ENCODE measurements around the gene ARL10.

ARL10 gene

DNA sequence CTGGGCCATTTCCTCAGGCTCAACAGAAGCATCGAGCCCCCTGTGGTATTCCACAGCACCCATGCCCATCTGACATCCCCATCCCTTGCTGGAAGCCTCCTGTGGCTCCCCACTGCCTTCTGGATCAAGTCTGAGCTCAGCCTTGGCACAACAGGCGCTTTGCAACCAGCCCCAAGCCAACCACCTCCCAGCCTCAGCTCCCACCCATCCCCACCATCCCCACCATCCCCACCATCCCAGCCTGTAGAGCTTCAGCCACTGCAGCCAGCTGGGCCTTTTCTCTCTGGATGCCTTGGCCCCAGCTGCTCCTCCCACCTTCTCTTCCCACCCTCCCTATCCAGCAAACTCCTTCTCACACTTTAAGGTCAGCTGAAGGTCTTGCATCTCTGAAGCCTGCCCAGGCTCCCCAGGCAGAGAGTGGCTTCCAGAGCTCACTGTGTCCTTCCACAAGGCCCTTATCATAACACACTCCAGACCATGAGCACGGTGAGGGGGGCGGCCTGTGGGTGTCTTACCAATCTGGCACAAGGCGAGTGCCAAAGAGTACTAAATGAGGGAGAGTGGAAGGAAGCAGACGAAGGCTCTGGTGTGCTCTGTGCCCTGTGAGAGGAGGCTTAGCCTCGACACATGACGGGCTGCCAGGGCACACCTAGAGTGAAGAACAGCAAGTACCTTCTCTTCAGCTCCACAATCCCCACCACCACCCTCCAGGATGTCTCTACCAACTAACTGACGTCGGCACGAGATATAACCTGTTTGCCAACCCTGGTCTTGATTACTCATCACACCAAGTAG lies 29.8 kb downstream of the ARL10 start:
- POLR2A ChIA-PET = interaction anchor here (0.6 to 1.0 kb wide), 3 partner anchors 10 to 626 kb away, joined by 3 to 6 read pairs (median 4); no protein-coding TSS in a partner anchor
- CTCF ChIA-PET = interaction anchor here (1.4 kb wide), 1 partner anchor 53 kb away, joined by 5 read pairs; no protein-coding TSS in a partner anchor
- no peak for TF ChIP-seq MYNN (tag by site-specific recombination; IDR thresholded peaks at IDR 0.05; ENCODE audit: borderline replicate concordance)
- TF ChIP-seq ZBTB17 (tag by site-specific recombination; IDR thresholded peaks at IDR 0.05) = peak; percentile 33; the same call in 1 of the 2 replicates
- TF ChIP-seq, protein P1, sequence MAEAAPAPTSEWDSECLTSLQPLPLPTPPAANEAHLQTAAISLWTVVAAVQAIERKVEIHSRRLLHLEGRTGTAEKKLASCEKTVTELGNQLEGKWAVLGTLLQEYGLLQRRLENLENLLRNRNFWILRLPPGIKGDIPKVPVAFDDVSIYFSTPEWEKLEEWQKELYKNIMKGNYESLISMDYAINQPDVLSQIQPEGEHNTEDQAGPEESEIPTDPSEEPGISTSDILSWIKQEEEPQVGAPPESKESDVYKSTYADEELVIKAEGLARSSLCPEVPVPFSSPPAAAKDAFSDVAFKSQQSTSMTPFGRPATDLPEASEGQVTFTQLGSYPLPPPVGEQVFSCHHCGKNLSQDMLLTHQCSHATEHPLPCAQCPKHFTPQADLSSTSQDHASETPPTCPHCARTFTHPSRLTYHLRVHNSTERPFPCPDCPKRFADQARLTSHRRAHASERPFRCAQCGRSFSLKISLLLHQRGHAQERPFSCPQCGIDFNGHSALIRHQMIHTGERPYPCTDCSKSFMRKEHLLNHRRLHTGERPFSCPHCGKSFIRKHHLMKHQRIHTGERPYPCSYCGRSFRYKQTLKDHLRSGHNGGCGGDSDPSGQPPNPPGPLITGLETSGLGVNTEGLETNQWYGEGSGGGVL (tag by site-specific recombination; IDR thresholded peaks at IDR 0.05) = no peak
- peak; percentile 55 for TF ChIP-seq EGR2 (tag by site-specific recombination; IDR thresholded peaks at IDR 0.05; ENCODE audit: low read depth)
- TF ChIP-seq ZNF837 (tag by site-specific recombination; IDR thresholded peaks at IDR 0.05) = no peak
- Histone ChIP-seq H3K9me3 (ENCODE audit: control insufficient read depth, insufficient read depth, low read depth, low read length) (no peaks in the 10 kb centered on the region), H3K4me3 (ENCODE audit: low read depth, low read length) (no peak overlapping the region), H3K4me1 (ENCODE audit: control insufficient read depth, insufficient read depth, low read length) (0 out of 2 replicates have a peak, but pooled peaks cover 3% of the 10 kb centered on the region), H3K36me3 (ENCODE audit: control insufficient read depth in 2 of 2, insufficient read depth in 1 of 2, low read length in 2 of 2) (peaks cover 0 to 52% of the 10 kb centered on the region in 2 experiments; a peak in 2 of 3 replicates), H3K27ac (ENCODE audit: extremely low read depth, low read depth, low read length) (no peak overlapping the region)

- Histone ChIP-seq H3K36me3 (ENCODE audit: control insufficient read depth in 2 of 2, insufficient read depth in 1 of 2, low read length in 2 of 2) (peaks cover 0 to 40% of the 10 kb centered on the region in 2 experiments; a peak in 2 of 3 replicates), H3K27ac (ENCODE audit: extremely low read depth, low read depth, low read length) (no peak overlapping the region), H3K4me1 (ENCODE audit: control insufficient read depth, insufficient read depth, low read length) (0 out of 2 replicates have a peak, but pooled peaks cover 3% of the 10 kb centered on the region), H3K9me3 (ENCODE audit: control insufficient read depth, insufficient read depth, low read depth, low read length) (no peaks in the 10 kb centered on the region), H3K4me3 (ENCODE audit: low read depth, low read length) (no peak overlapping the region)
- CTCF ChIA-PET = no interaction called here
- POLR2A ChIA-PET = no interaction called here
- TF ChIP-seq, protein P2, sequence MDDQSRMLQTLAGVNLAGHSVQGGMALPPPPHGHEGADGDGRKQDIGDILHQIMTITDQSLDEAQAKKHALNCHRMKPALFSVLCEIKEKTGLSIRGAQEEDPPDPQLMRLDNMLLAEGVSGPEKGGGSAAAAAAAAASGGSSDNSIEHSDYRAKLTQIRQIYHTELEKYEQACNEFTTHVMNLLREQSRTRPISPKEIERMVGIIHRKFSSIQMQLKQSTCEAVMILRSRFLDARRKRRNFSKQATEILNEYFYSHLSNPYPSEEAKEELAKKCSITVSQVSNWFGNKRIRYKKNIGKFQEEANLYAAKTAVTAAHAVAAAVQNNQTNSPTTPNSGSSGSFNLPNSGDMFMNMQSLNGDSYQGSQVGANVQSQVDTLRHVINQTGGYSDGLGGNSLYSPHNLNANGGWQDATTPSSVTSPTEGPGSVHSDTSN (CRISPR knock-in tag; IDR thresholded peaks at IDR 0.05) = no peak
- TF ChIP-seq ZBTB49 (tag by site-specific recombination; IDR thresholded peaks at IDR 0.05; ENCODE audit: low read depth) (no peak), ZNF292 (tag by site-specific recombination; IDR thresholded peaks at IDR 0.05; ENCODE audit: borderline replicate concordance, low read depth) (no peak), ZNF561 (tag by site-specific recombination; IDR thresholded peaks at IDR 0.05; ENCODE audit: borderline replicate concordance) (no peak), REST (tag by site-specific recombination; IDR thresholded peaks at IDR 0.05) (no peak), ZNF23 (tag by site-specific recombination; IDR thresholded peaks at IDR 0.05; ENCODE audit: borderline replicate concordance) (no peak), ZNF426 (tag by site-specific recombination; IDR thresholded peaks at IDR 0.05) (no peak), ZNF626 (tag by site-specific recombination; IDR thresholded peaks at IDR 0.05) (no peak), ZNF544 (tag by site-specific recombination; IDR thresholded peaks at IDR 0.05) (no peak), ZNF580 (tag by site-specific recombination; IDR thresholded peaks at IDR 0.05) (no peak), GLI2 (tag by site-specific recombination; IDR thresholded peaks at IDR 0.05; ENCODE audit: borderline replicate concordance, low read depth) (no peak), PRDM2 (tag by site-specific recombination; IDR thresholded peaks at IDR 0.05; ENCODE audit: borderline replicate concordance) (no peak)
Observed at GRCh38 chr5:176396330-176396729, 31.0 kb downstream of the ARL10 start.

All from HEK293 (cell line).